Fibroblast of mammary gland (primary cell): Measurements from ENCODE around the gene FABP7.

Source experiments
- DNase-seq: peaks from one replicate; pipeline ENCODE4 v3.0.0-alpha.2; 2010; ENCODE audit warnings: low read depth
- H3K4me3 ChIP-seq: 2 replicates; pipeline ENCODE4 v1.5.1; 2011; ENCODE audit warnings: low read depth, mild to moderate bottlenecking, low read length, moderate library complexity; ENCODE audit not compliant: control insufficient read depth
- CTCF ChIP-seq: conservative IDR thresholded peaks from 2 replicates; pipeline ENCODE4 v1.5.1; 2011; ENCODE audit warnings: low read depth, low read length, inconsistent platforms; ENCODE audit not compliant: control insufficient read depth, insufficient read depth

FABP7 gene

GRCh38 chr6:122799916-122800686 lies 20.6 kb downstream of the FABP7 start:
- TF ChIP-seq CTCF, result no peak
- DNase-seq, result peak; percentile 47
- no peak overlapping the region for H3K4me3 ChIP-seq

GRCh38 chr6:122800906-122801305 lies 21.4 kb downstream of the FABP7 start:
- TF ChIP-seq CTCF, result no peak
- DNase-seq, result no peak

GRCh38 chr6:122801397-122801796 lies 21.9 kb downstream of the FABP7 start:
- no peak for DNase-seq
- no peak overlapping the region for H3K4me3 ChIP-seq
- TF ChIP-seq CTCF, result no peak

More at GRCh38 chr6:122800906-122801305, 21.4 kb downstream of the FABP7 start:
- no peak overlapping the region for H3K4me3 ChIP-seq

- no peak overlapping the region for H3K4me3 ChIP-seq
- DNase-seq, result peak; percentile 68
- no peak for TF ChIP-seq CTCF
These were observed 23.7 kb downstream of the FABP7 start for GRCh38 chr6:122803171-122803661.

GRCh38 chr6:122804962-122805485 lies 25.5 kb downstream of the FABP7 start:
- no peak for DNase-seq
- H3K4me3 ChIP-seq, result no peak overlapping the region
- no peak for TF ChIP-seq CTCF

- H3K4me3 ChIP-seq, result no peak overlapping the region
- no peak for TF ChIP-seq CTCF
- DNase-seq, result peak; percentile 37
These were observed 26.8 kb downstream of the FABP7 start for GRCh38 chr6:122806291-122806690.
